ENCODE data around the gene ELL2.
"Not testable (repeated sequence)": the region's sequence is repeated elsewhere in the genome, so short reads cannot be mapped to it uniquely, and the experiment has no call there.

ELL2 gene

GRCh38 chr5:95872346-95873268 is 89.0 kb downstream of the ELL2 start:
- Histone ChIP-seq H3K79me2 (no peaks in the 10 kb centered on the region), H2AFZ (peak overlapping the region; percentile 11), H3K27ac (peak overlapping the region; percentile 41), H3K4me3 (ENCODE audit: low read depth, low read length) (no peak overlapping the region), H3K4me1 (peaks cover 8% of the 10 kb centered on the region), H3K27me3 (ENCODE audit: control insufficient read depth, insufficient read depth, low read length) (no peaks in the 10 kb centered on the region), H3K9me3 (ENCODE audit: control insufficient read depth, low read length) (no peaks in the 10 kb centered on the region), H3K36me3 (ENCODE audit: control insufficient read depth, insufficient read depth, low read length) (no peaks in the 10 kb centered on the region), H3K9ac (no peak overlapping the region), H3K4me2 (ENCODE audit: low read length) (no peak overlapping the region)
- no peak for TF ChIP-seq CTCF (IDR thresholded peaks at IDR 0.05)

- Histone ChIP-seq H3K27me3 (ENCODE audit: control insufficient read depth, insufficient read depth, low read length) (no peaks in the 10 kb centered on the region), H3K9ac (no peak overlapping the region), H2AFZ (no peak overlapping the region), H3K27ac (no peak overlapping the region), H3K4me2 (ENCODE audit: low read length) (no peak overlapping the region), H3K9me3 (ENCODE audit: control insufficient read depth, low read length) (no peaks in the 10 kb centered on the region), H3K36me3 (ENCODE audit: control insufficient read depth, insufficient read depth, low read length) (no peaks in the 10 kb centered on the region), H3K79me2 (no peaks in the 10 kb centered on the region), H3K4me3 (ENCODE audit: low read depth, low read length) (no peak overlapping the region), H3K4me1 (peaks cover 8% of the 10 kb centered on the region)
- TF ChIP-seq CTCF (IDR thresholded peaks at IDR 0.05) = no peak
Measured at GRCh38 chr5:95871146-95871806, 90.4 kb downstream of the ELL2 start.

GRCh38 chr5:95870105-95870672 is 91.5 kb downstream of the ELL2 start:
- Histone ChIP-seq H3K4me1 (peaks cover 8% of the 10 kb centered on the region), H3K4me2 (ENCODE audit: low read length) (no peak overlapping the region), H3K79me2 (no peaks in the 10 kb centered on the region), H3K27me3 (ENCODE audit: control insufficient read depth, insufficient read depth, low read length) (no peaks in the 10 kb centered on the region), H3K9ac (no peak overlapping the region), H3K27ac (no peak overlapping the region), H2AFZ (peak overlapping the region; percentile 2), H3K4me3 (ENCODE audit: low read depth, low read length) (no peak overlapping the region), H3K9me3 (ENCODE audit: control insufficient read depth, low read length) (no peaks in the 10 kb centered on the region), H3K36me3 (ENCODE audit: control insufficient read depth, insufficient read depth, low read length) (no peaks in the 10 kb centered on the region)
- no peak for TF ChIP-seq CTCF (IDR thresholded peaks at IDR 0.05)

- not testable (repeated sequence) for H3K79me2 ChIP-seq; H3K36me3 ChIP-seq (ENCODE audit: control insufficient read depth, insufficient read depth, low read length); H3K9ac ChIP-seq; H3K4me2 ChIP-seq (ENCODE audit: low read length); H3K4me3 ChIP-seq (ENCODE audit: low read depth, low read length); H3K27ac ChIP-seq; H2AFZ ChIP-seq; H3K27me3 ChIP-seq (ENCODE audit: control insufficient read depth, insufficient read depth, low read length); H3K4me1 ChIP-seq; H3K9me3 ChIP-seq (ENCODE audit: control insufficient read depth, low read length)
Measured at GRCh38 chr5:95869173-95869855, 92.3 kb downstream of the ELL2 start.

GRCh38 chr5:95868136-95868535 is 93.5 kb downstream of the ELL2 start:
- peaks cover 12% of the 10 kb centered on the region for H3K4me1 ChIP-seq
- no peak for TF ChIP-seq CTCF (IDR thresholded peaks at IDR 0.05)
- H3K27me3 ChIP-seq (ENCODE audit: control insufficient read depth, insufficient read depth, low read length) = no peaks in the 10 kb centered on the region
- H3K27ac ChIP-seq = no peak overlapping the region
- H3K9ac ChIP-seq = no peak overlapping the region
- H3K79me2 ChIP-seq = no peaks in the 10 kb centered on the region
- H3K36me3 ChIP-seq (ENCODE audit: control insufficient read depth, insufficient read depth, low read length) = no peaks in the 10 kb centered on the region
- no peaks in the 10 kb centered on the region for H3K9me3 ChIP-seq (ENCODE audit: control insufficient read depth, low read length)
- H3K4me3 ChIP-seq (ENCODE audit: low read depth, low read length) = no peak overlapping the region
- no peak overlapping the region for H2AFZ ChIP-seq
- H3K4me2 ChIP-seq (ENCODE audit: low read length) = no peak overlapping the region

All from parathyroid adenoma (tissue), 2 donors.